Left cardiac atrium (tissue), 4 donors: ENCODE data around the gene COL12A1. TPM values are rescaled to one million over a fixed set of nuclear protein-coding genes. Genes with fewer than 3 reads are reported as not detected.

ENCODE experiments used
- ATAC-seq, 2 donors: fragments of 200-7000 bp; cut with Tn5 transposase; one replicate each; pipeline ENCODE4 v1.9.1; 2020; ENCODE audit warnings: mild to moderate bottlenecking in 2 of 2, moderate library complexity in 2 of 2
- DNase-seq: peaks from one replicate; pipeline ENCODE4 v3.0.0-alpha.2; 2020
- intact Hi-C, 2 donors: fragments of 100-400 bp; cut with DNase I; formaldehyde crosslinking; loops; one replicate each; pipeline versions ENCODE4 v1.14.1 to v1.15.1; 2022 to 2023
- long read RNA-seq: library from polyadenylated mRNA; unstranded; transcript quantifications from one replicate; pipeline ENCODE4 v2.0.0, GENCODE V29; 2021
- total RNA-seq, 2 donors: library from RNA; stranded (reverse); fragmentation: NEBNext Ultra II Directional; extraction: Animal tissue kit (Norgen Biotek cat#: 25700); gene quantifications; one replicate each; pipeline ENCODE4 v1.2.1, GENCODE V29; 2021
- donor health status: DM: no; HTN: yes; CAD: no.
- donor health status: DM: no; HTN: yes; CAD: no; lungs with severe emphysema.
- donor health status: DM: yes; HTN: yes; CAD: no.
- donor health status: Dilated cardiomyopathy.

Gene COL12A1
- total RNA-seq = 10 to 100 TPM; 23.2 to 33.6 TPM
- long read RNA-seq, partial matches to known transcripts = 8 of 9 reads
- long read RNA-seq, other reads (novel, unspliced or antisense) = 1 of 9 reads

GRCh38 chr6:75205776-75206575 is at the start of gene COL12A1:
TSS of gene COL12A1 (minus strand) at chr6:75206053. CDS start at chr6:75202792, 3,261 bp downstream.
- intact Hi-C loops = loop anchor here (10.0 kb wide), 6 partner anchors 111 to 1471 kb away; no protein-coding TSS in a partner anchor
- DNase-seq (peak; percentile 92), ATAC-seq (peak; percentile 58 to 78)

GRCh38 chr6:75250552-75250951 is 44.7 kb upstream of the COL12A1 start:
- DNase-seq = no peak
- ATAC-seq = no peak
- intact Hi-C loops = no loop called here

- intact Hi-C loops = no loop called here
- no peak for ATAC-seq
- DNase-seq = no peak
These were observed 44.0 kb upstream of the COL12A1 start for GRCh38 chr6:75249837-75250236.

GRCh38 chr6:75246386-75246785 is 40.5 kb upstream of the COL12A1 start:
- intact Hi-C loops = no loop called here
- no peak for ATAC-seq
- DNase-seq = no peak

GRCh38 chr6:75244063-75244584 is 38.3 kb upstream of the COL12A1 start:
- DNase-seq = no peak
- intact Hi-C loops = no loop called here
- ATAC-seq = peak in 1 of 2 donors; percentile 1

GRCh38 chr6:75243333-75244062 is 37.6 kb upstream of the COL12A1 start, which contains the start of gene COX7A2:
TSS of gene COX7A2 (minus strand) at chr6:75243801. CDS start at chr6:75243734, 67 bp downstream.
- DNase-seq (peak; percentile 91), ATAC-seq (peak; percentile 98 to 99)
- intact Hi-C loops = no loop called here

- intact Hi-C loops = no loop called here
- ATAC-seq (no peak), DNase-seq (no peak)
These were observed 30.8 kb upstream of the COL12A1 start for GRCh38 chr6:75236630-75237029.

GRCh38 chr6:75235271-75235670 is 29.4 kb upstream of the COL12A1 start:
- DNase-seq (no peak), ATAC-seq (no peak)
- intact Hi-C loops = no loop called here

- peak in 1 of 2 donors; percentile 40 for ATAC-seq
- no peak for DNase-seq
- intact Hi-C loops = no loop called here
These were observed 28.4 kb upstream of the COL12A1 start for GRCh38 chr6:75234126-75234865.

GRCh38 chr6:75233092-75233615 is 27.3 kb upstream of the COL12A1 start:
- no peak for ATAC-seq
- DNase-seq = no peak
- intact Hi-C loops = no loop called here

GRCh38 chr6:75230484-75231325 is 24.9 kb upstream of the COL12A1 start:
- ATAC-seq (peak; percentile 74 to 85), DNase-seq (no peak)
- intact Hi-C loops = no loop called here

- intact Hi-C loops = no loop called here
- no peak for DNase-seq
- ATAC-seq = no peak
These were observed 18.6 kb upstream of the COL12A1 start for GRCh38 chr6:75224303-75224926.

GRCh38 chr6:75223428-75223827 is 17.6 kb upstream of the COL12A1 start:
- intact Hi-C loops = no loop called here
- DNase-seq (no peak), ATAC-seq (no peak)

GRCh38 chr6:75222261-75222660 is 16.4 kb upstream of the COL12A1 start:
- intact Hi-C loops = no loop called here
- no peak for DNase-seq
- ATAC-seq = no peak

- DNase-seq (no peak), ATAC-seq (no peak)
- intact Hi-C loops = no loop called here
These were observed 15.3 kb upstream of the COL12A1 start for GRCh38 chr6:75221116-75221515.

- DNase-seq (no peak), ATAC-seq (no peak)
- intact Hi-C loops = no loop called here
These were observed 14.5 kb upstream of the COL12A1 start for GRCh38 chr6:75220357-75220756.

- no peak for DNase-seq
- intact Hi-C loops = no loop called here
These were observed 13.4 kb upstream of the COL12A1 start for GRCh38 chr6:75219263-75219662.

GRCh38 chr6:75217193-75217592 is 11.3 kb upstream of the COL12A1 start:
- intact Hi-C loops = no loop called here
- ATAC-seq (peak; percentile 55 to 73), DNase-seq (no peak)

More at GRCh38 chr6:75219263-75219662, 13.4 kb upstream of the COL12A1 start:
- no peak for ATAC-seq
